ENCODE measurements around the gene TGFBRAP1. TPM values are rescaled to one million over a fixed set of nuclear protein-coding genes. Genes with fewer than 3 reads are reported as not detected.
"Not testable (repeated sequence)": the region's sequence is repeated elsewhere in the genome, so short reads cannot be mapped to it uniquely, and the experiment has no call there.

The TGFBRAP1 gene
- polyA plus RNA-seq, 3 donors = 4.8 to 9.4 (median 6.2) TPM

DNA sequence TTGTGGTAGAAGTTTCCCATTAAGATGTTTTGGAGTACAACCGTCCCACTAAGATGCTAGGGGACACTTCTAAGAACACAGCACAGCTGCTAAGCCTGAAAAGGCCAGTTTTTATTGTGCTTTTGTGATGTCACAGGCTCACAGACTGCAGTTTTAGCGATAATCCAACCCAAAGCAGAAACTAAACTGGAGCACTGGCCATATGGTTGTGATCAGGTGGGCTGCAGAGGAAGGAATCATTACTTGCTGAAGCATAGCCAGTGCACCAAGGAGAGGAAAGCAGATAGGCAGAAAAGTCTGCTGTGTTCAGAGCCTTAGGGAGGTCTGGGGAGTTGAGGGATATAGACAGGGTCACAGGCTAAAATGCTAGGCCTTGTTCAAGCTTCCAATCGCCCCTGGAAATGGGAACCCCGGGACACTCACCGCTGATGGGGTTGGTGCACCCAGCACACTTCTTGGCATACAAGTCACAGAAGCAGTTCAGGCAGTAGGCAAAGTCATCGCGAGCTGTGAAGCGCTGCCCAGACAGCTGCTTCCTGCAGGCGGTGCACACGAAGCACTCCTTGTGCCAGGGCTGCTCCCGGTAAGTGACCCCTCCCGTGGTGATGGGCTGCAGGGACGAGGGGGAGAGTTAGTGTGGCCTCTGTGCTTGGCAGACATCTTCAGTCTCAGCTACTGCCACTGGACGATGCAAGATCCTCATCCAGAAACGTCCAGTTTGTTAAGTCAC is 33.5 kb upstream of the TGFBRAP1 start:
- no peak overlapping the region for H3K27ac ChIP-seq (ENCODE audit: low read depth, low read length)
- whole genome bisulfite sequencing, 3 donors = 44 to 76% (median 54%) methylated on average over 15 of the region's 15 CpGs

DNA sequence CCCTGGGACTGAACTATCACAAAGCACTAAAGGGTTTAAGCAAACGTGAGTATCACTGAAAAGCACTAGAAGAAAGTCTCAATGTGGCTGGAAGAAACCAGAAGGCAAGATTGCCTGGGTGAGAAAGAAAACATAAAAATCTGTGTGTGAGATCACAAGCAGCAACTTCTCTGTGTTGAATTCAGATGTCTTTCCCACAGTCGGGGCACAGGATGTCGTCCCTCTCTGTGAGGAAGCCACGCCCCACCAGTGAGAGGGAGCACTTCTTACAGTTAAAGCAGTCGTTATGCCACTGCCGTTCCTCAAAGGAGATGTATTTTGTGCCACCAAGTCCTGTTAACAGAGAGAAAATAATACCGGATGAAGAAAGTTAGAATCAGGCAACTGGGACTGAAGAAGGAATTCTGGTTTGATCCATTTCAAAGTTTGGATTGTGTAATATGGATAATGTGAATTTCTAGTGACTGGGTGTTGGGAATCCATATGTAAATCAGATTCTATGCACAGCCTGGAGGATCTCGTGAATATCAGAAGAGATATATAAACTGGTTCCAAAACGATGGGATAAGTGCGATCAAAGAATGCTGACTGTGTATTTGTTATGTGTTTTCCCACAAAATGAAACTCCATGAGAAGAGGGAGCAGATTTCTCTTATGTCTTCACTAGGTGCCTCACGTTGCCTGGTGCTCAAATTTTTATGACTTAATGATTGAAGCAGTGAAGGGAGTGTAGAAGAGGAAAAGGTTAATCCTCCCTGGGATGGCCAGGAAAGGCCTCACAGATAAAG is 31.8 kb upstream of the TGFBRAP1 start:
- whole genome bisulfite sequencing, 3 donors = 50 to 78% (median 54%) methylated on average over 11 of the region's 11 CpGs
- no peak overlapping the region for H3K27ac ChIP-seq (ENCODE audit: low read depth, low read length)

DNA sequence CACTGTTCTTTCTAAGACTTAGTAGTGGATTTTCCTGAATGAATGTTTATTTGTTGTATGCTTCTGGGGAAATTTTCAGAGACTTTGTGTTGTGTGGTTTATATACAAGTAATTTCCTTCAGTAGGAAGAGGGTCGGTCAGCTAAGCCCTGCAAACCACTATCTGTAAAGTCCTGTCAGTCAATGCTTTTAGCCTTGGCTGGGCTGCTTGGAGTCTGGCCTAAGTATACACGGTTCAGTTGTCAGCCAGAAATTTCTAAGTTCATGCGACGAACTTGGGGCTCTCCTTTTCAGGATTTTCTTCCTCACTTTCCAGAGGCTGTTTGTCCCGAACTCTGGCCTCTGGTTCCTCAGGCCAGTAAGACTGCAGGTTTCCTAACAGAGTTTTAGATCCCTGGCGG is 29.1 kb upstream of the TGFBRAP1 start:
- no peak overlapping the region for H3K27ac ChIP-seq (ENCODE audit: low read depth, low read length)

DNA sequence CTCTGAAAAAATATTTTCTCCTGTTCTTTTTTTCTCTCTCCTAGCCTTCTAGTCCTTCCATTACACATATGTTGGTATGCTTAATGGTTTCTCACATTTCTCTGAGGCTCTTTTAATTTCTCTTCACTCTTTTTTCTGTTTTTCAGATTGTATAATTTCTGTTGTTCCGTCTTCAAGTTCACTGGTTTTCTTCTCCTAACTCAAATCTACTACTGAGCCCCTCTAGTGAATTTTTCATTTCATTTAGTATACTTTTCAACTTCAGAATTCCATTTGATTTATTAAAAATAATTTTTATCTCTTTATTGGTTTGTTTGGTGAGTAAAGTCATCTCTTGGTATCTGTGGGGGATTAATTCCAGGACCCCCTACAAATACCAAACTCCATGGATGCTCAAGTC is 27.6 kb upstream of the TGFBRAP1 start:
- WGBS, 3 donors = 98 to 100% (median 100%) methylated on average over 1 of the region's 1 CpG
- H3K27ac ChIP-seq (ENCODE audit: low read depth, low read length) = no peak overlapping the region

More for the DNA sequence above, 29.1 kb upstream of the TGFBRAP1 start:
- WGBS, 3 donors = 60 to 91% (median 88%) methylated on average over 6 of the region's 6 CpGs

DNA sequence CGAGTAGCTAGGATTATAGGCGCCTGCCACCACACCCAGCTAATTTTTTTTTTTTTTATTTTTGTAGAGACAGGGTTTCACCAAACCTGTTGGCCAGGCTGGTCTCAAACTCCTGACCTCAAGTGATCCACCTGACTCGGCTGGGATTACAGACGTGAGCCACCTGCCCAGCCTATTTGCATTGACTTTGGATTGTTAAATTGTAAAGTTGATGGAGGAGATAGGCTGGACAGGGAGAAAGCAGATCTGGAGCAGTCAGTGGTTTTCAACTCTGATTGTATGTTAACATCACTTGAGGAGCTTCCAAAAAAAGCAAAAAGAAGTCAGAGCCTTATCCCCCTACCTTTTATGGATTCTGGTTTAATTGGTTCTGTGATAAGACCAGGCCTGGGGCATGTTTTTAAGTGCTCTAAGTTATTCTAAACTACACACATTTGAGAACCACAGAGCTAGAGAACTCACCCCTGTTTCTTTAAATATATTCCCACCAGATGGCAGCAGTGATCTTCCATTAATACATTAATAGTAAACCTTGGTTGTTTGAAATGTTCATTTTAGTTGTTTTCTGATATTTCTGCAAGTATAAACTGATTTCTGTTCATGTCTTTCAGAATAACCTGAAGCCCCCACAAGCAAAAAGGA is 15.3 kb upstream of the TGFBRAP1 start:
- no peak overlapping the region for H3K27ac ChIP-seq (ENCODE audit: low read depth, low read length)

DNA sequence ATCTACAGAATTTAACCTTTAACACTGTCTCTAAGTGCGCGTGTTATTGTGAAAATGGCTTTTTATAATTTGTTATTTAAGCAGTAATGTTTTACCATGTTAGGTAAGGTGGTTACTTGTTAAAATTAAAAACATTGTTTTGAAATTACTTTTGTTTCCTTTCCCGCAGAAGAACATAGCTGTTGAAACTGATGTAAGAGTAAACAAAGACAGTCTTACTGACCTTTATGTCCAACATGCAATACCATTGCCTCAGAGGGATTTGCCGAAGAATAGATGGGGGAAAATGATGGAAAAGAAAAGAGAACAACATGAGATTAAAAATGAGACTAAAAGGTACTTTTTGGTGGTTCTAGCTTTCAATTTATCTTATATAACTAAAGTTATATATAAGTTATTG is 9.9 kb upstream of the TGFBRAP1 start:
- 66 to 88% (median 80%) methylated on average over 4 of the region's 4 CpGs for WGBS, 3 donors

More for the DNA sequence above, 15.3 kb upstream of the TGFBRAP1 start:
- 75 to 84% (median 81%) methylated on average over 4 of the region's 4 CpGs for WGBS, 3 donors

DNA sequence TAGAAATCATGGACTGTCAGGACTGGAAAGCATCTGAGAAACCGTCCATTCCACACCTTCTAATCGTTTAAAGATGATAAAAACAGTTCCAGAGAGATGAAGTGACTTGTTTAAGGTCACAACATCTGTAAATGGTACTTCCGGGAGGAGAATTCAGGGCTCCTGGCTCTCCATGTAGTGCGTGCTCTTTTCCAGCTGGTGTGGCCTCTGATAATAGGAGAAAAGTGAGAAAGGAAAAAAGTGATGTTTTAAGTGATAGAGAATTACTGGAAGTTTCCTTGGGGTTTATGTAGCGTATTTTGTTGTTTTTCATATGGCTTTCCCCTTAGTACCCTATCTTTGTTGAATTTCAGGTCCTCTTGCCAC is 8.5 kb upstream of the TGFBRAP1 start:
- 2 to 12% (median 6%) methylated on average over 5 of the region's 5 CpGs for WGBS, 3 donors
- H3K27ac ChIP-seq (ENCODE audit: low read depth, low read length) = peak overlapping the region; percentile 99

More for the DNA sequence above, 9.9 kb upstream of the TGFBRAP1 start:
- no peak overlapping the region for H3K27ac ChIP-seq (ENCODE audit: low read depth, low read length)

DNA sequence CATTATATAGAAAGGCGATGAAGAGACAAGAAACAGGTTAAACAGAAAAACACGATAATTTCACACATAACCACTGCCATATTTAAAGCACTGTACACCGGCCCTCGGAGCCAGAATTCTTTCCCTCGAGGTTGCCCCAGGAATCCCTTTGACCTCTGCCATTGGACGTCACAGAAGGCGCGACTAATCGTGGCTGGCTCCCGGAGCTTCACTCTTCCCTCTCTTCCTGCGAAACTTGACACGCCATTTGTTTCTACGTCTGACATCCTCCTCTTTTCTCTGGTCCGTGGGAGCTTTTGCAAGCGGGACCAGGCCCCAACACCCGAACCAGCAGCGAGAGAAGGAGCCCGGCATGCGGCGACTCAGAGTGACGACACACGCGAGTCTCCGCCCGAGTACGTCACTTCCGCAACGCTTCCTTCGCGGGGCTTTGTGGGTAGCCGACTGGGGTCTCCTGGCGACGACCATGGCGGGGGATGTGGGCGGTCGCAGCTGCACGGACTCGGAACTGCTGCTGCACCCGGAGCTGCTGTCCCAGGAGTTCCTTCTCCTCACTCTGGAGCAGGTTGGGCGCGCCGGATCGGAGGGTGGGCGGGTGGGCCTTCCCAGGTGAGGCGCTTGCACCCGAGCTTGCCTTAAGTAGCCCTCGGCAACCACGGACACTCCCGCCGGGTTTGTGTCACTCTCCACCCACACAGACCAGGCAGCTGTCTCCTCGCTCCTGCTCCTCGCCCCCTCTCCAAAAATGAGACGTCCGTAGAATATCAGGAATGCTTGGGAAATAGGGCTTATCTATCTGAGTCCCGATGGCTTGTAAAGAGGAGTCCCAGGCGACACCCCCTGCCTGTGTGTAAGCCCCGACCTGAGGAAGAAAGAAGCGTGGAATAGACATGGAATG is 7.8 kb upstream of the TGFBRAP1 start, which contains the start of gene C2orf49:
Gene C2orf49 (plus strand): TSS at position 419 of the 898 bp plus-strand sequence. CDS start 48 bp downstream, at position 467.
- 0 to 1% (median 1%) methylated on average over 58 of the region's 58 CpGs for WGBS, 3 donors
- peak within 1 kb of the TSS; percentile 99 for H3K27ac ChIP-seq (ENCODE audit: low read depth, low read length)

DNA sequence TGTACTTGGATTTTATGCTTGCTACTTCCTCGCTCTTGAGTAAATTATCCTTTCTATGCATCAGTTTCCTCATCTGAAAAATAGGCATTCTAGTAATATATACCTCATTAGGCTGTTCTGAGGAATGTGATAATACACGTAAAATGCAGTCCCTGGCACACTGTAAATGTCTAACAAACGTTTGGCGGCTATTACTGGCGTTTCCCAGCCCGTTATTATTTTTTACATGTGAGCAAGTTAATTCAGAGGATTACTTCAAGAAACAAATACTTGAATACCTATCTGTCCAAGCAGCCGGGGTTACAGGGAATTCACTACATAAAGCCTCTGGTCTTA is 7.2 kb upstream of the TGFBRAP1 start:
- WGBS, 3 donors = 2 to 4% (median 3%) methylated on average over 7 of the region's 7 CpGs
- no peak overlapping the region for H3K27ac ChIP-seq (ENCODE audit: low read depth, low read length)

DNA sequence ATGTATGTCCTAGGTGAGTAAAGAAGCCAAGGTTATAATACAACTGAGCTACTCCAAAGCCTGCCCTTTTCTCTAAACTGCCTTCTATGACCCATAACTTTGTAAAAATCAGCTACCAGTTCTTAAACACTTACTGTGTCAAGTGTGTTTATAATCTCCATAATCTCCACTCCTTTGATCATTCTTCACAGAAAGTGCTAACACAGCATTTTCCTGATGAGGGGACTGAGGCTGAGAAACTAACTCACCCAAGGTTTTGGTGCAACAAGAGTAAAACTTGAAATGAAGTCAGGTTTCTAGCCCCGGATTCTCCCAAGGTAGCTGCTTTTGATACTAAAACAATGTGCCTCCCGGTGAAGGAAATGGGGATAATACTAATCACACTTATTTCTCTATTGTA is 5.9 kb upstream of the TGFBRAP1 start:
- no peak overlapping the region for H3K27ac ChIP-seq (ENCODE audit: low read depth, low read length)
- WGBS, 3 donors = 88 to 93% (median 92%) methylated on average over 2 of the region's 2 CpGs

DNA sequence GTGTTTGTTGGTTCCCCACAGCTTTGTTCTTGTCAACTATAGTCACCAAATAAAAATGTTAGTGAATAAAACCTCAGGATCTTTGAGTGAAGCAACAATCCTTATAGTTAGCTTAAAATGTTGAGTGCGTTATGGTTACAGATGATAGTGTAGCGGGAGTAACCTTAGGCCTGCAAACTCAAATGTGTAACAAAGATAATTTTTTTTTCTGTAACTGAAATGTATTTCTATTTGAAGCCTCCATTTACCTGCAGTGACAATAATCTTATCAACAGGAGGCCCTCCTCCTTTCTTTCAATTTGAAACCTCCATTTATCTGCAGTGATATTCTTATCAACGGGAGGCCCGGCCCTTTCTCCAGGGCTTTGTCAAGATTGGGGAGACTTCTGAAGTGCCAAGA is 4.7 kb upstream of the TGFBRAP1 start:
- H3K27ac ChIP-seq (ENCODE audit: low read depth, low read length) = no peak overlapping the region
- 77 to 91% (median 86%) methylated on average over 4 of the region's 4 CpGs for WGBS, 3 donors

DNA sequence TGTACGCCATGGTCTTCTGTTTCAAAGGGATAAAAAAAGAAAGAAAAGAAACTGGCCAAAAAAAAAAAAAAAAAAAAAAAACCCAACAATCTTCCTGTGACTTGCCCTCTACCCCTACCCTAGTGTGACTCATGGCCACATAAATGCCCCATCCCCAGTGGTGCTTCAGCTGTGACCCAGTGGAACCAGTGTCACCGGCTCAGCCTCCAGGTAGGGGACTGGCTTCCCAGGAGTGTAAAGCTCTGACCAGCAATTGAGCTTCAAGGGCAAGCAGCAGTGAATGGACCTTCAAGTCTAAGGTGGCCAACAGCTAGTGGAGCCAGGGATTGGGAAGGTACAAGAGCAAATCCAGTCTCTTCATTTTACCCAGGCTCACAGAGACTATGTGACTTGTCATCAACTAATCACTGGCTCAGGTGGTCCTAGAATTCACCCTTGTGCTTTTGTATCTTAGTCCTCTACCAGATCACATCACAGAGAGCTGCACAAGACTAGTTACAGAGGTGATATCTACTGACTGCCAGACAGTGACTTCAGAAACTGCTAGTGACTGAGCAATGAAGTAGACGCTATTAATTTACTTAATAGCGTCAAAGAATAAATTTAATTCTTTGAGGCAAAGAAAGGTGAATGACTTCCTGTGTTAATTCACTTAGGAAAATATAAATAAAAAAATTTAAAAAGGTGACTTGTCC is 1.3 kb upstream of the TGFBRAP1 start:
- 94 to 96% (median 95%) methylated on average over 4 of the region's 4 CpGs for WGBS, 3 donors
- H3K27ac ChIP-seq (ENCODE audit: low read depth, low read length) = no peak overlapping the region

DNA sequence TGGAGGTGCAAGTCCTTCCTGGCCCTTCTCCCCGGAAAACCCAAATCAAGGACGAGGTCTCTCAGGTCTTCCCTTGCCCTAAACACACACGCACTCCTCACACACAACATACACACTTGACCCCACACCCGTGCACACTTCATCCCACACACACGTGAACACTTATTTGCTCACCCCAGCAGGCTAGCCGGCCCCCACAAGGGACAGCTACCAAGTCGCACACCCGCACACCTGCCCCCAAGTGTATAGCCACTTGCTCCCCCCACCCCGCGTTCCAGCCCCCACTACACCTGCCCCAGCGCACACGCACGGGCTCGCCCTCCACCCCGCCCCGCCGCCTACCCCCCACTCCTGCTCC is 359 bp downstream of the TGFBRAP1 start:
- 0 to 2% (median 0%) methylated on average over 15 to 17 of the region's 17 CpGs for WGBS, 3 donors
- H3K27ac ChIP-seq (ENCODE audit: low read depth, low read length) = no peak overlapping the region

DNA sequence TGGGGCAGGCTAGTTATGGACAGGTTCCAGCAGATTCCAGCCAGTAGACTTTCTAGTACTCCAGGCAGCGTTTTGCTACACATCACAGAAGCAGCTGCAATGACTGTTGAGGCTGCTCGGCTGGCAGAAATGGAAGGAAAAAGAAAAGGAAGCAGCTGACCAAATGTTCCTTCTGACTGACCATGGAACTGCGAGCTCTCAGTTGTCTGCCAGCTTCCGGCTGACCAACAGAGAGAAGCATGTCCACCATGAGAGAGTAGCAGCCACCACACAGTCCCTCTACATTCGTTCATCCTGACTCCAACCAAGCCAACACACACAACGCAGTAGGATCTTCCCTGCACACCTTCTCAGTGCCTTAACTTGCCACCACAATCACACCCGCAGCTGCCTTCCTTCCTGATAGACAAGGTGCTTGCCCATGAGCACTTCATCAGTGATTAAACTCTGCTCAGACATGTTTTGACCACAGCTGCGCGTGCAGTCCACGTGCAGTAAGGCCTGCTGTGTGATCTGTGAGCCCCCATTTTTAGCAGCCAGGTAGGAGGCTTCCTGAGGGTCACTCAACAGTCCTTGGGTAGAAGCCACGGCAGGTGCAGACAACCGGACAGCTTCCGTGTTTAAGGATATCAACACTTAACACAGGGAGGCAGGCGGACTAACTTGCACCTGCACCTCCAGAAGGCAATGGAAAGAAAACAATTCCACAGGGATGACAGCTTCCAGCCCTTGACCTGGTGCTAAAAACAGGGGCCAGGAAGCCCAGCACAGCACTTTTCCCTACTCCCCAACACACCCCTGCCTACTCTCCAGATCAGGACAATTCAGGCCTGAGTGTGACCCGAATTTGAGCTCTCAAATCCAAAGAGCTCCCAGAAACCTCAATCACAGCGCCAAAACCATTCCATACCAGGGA is 996 bp downstream of the TGFBRAP1 start:
- 16 to 26% (median 17%) methylated on average over 16 of the region's 16 CpGs for WGBS, 3 donors
- H3K27ac ChIP-seq (ENCODE audit: low read depth, low read length) = no peak overlapping the region

DNA sequence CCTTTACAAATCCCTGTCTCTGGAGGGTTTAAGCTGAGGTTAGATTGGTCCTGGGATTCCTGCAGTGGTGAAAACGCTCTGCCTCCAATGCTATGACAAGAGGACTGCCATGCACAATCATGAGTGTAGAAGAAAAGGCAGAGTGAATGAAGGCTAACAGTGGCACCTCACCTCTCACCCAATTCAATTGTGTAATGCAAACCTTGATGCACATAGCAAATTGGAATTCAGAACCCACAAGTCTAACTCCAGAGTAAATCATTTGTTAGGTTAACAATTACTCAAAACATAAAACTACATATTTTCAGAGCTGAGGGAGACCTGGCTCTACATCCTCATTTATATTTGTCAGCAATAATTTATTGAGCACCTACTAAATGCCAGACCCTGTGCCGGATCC is 1.8 kb downstream of the TGFBRAP1 start:
- no peak overlapping the region for H3K27ac ChIP-seq (ENCODE audit: low read depth, low read length)
- WGBS, 3 donors = 60 to 78% (median 64%) methylated on average over 2 of the region's 2 CpGs

DNA sequence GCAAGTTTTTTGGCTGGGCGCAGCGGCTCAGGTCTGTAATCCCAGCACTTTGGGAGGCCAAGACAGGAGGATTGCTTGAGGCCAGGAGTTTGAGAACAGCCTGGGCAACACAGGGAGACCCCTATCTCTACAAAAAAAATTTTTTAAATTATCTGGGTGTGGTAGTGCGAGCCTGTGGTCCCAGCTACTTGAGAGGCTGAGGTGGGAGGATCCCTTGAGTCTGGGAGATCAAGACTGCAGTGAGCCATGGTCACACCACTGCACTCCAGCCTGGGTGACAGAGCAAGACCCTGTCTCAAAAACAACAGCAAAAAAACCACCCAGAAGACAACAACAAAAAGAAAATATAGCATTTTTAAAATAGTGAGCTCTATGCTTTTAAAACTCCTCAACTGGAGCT is 2.3 kb downstream of the TGFBRAP1 start:
- WGBS, 3 donors = 83 to 85% (median 84%) methylated on average over 3 of the region's 3 CpGs

DNA sequence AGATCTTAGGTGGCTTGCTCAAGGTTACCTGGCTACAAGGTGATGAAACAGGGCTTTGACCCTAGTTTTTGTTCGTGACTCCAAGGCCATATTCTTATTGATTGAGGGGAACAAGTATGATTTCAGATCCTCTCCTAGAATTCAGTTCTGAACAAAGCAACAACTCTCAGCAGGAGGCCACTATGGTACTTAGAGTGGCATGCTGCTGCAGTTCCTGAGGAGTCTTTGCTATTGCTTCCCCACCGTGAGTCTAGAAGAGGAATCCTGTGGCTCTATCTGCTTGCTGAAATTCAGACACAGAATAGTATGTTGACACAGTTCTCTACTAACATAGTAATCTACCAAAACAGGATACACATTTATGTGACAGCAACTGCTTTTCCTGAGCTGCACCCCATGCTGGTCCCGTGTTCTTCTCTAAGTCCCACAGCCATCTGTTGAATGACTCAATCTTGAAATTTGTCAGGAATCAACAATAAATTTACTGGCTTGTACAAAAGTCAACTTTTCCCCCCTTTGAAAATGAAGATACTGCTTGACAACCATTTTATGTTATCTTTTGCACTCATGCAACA is 4.1 kb downstream of the TGFBRAP1 start:
- no peak overlapping the region for H3K27ac ChIP-seq (ENCODE audit: low read depth, low read length)
- 42 to 70% (median 47%) methylated on average over 3 of the region's 3 CpGs for WGBS, 3 donors

More for the DNA sequence above, 2.3 kb downstream of the TGFBRAP1 start:
- H3K27ac ChIP-seq (ENCODE audit: low read depth, low read length) = not testable (repeated sequence)
